ENCODE data around the gene HGF.

Gene HGF

GRCh38 chr7:81770728-81771223, 929 bp upstream of the HGF start:
- Histone ChIP-seq H3K36me3 (no peaks in the 10 kb centered on the region), H3K27me3 (ENCODE audit: insufficient read depth, low read depth, severe bottlenecking) (no peaks in the 10 kb centered on the region), H3K27ac (no peak overlapping the region), H3K9me3 (ENCODE audit: severe bottlenecking) (no peaks in the 10 kb centered on the region), H3K4me3 (ENCODE audit: low read depth, low read length) (no peak overlapping the region)
- no peak for DNase-seq
- no peak for TF ChIP-seq CTCF (IDR thresholded peaks at IDR 0.05; ENCODE audit: low read depth, low read length)

GRCh38 chr7:81768951-81769778, 682 bp downstream of the HGF start:
- no peak for DNase-seq
- no peaks in the 10 kb centered on the region for H3K36me3 ChIP-seq
- TF ChIP-seq CTCF (IDR thresholded peaks at IDR 0.05; ENCODE audit: low read depth, low read length) = no peak
- H3K27me3 ChIP-seq (ENCODE audit: insufficient read depth, low read depth, severe bottlenecking) = no peaks in the 10 kb centered on the region
- H3K9me3 ChIP-seq (ENCODE audit: severe bottlenecking) = no peaks in the 10 kb centered on the region
- no peak overlapping the region for H3K27ac ChIP-seq
- no peak overlapping the region for H3K4me3 ChIP-seq (ENCODE audit: low read depth, low read length)

- Histone ChIP-seq H3K27me3 (ENCODE audit: insufficient read depth, low read depth, severe bottlenecking) (no peaks in the 10 kb centered on the region), H3K27ac (no peak overlapping the region), H3K36me3 (no peaks in the 10 kb centered on the region), H3K9me3 (ENCODE audit: severe bottlenecking) (no peaks in the 10 kb centered on the region), H3K4me3 (ENCODE audit: low read depth, low read length) (no peak overlapping the region)
- DNase-seq = no peak
- TF ChIP-seq CTCF (IDR thresholded peaks at IDR 0.05; ENCODE audit: low read depth, low read length) = no peak
Observed at GRCh38 chr7:81767926-81768325, 1.9 kb downstream of the HGF start.

GRCh38 chr7:81761821-81762220, 8.0 kb downstream of the HGF start:
- no peak for TF ChIP-seq CTCF (IDR thresholded peaks at IDR 0.05; ENCODE audit: low read depth, low read length)
- H3K27me3 ChIP-seq (ENCODE audit: insufficient read depth, low read depth, severe bottlenecking) = no peaks in the 10 kb centered on the region
- no peak for DNase-seq
- no peak overlapping the region for H3K27ac ChIP-seq
- no peak overlapping the region for H3K4me3 ChIP-seq (ENCODE audit: low read depth, low read length)
- no peaks in the 10 kb centered on the region for H3K9me3 ChIP-seq (ENCODE audit: severe bottlenecking)
- H3K36me3 ChIP-seq = no peaks in the 10 kb centered on the region

GRCh38 chr7:81761031-81761430, 8.8 kb downstream of the HGF start:
- Histone ChIP-seq H3K27ac (no peak overlapping the region), H3K4me3 (ENCODE audit: low read depth, low read length) (no peak overlapping the region), H3K36me3 (no peaks in the 10 kb centered on the region), H3K9me3 (ENCODE audit: severe bottlenecking) (no peaks in the 10 kb centered on the region), H3K27me3 (ENCODE audit: insufficient read depth, low read depth, severe bottlenecking) (no peaks in the 10 kb centered on the region)
- TF ChIP-seq CTCF (IDR thresholded peaks at IDR 0.05; ENCODE audit: low read depth, low read length) = no peak
- no peak for DNase-seq

Data from WERI-Rb-1 (cell line).